ENCODE data around the gene SFMBT2. TPM values are rescaled to one million over a fixed set of nuclear protein-coding genes. Genes with fewer than 3 reads are reported as not detected.

SFMBT2 gene
- total RNA-seq, 4 donors from 2014 or later, result 1.2 to 5.5 (median 3.2) TPM

GRCh38 chr10:7311218-7311849, 99.5 kb downstream of the SFMBT2 start:
- Histone ChIP-seq H3K36me3 (no peaks in the 10 kb centered on the region), H3K27ac (no peak overlapping the region), H3K9me3 (no peaks in the 10 kb centered on the region), H3K4me1 (no peaks in the 10 kb centered on the region), H3K4me3 (no peak overlapping the region), H3K27me3 (no peaks in the 10 kb centered on the region)
- 63% methylated on average over 9 of the region's 9 CpGs for WGBS
- DNase-seq (ENCODE audit: low spot score in 2 of 2), result no peak
- TF ChIP-seq CTCF (IDR thresholded peaks at IDR 0.05) (no peak), POLR2AphosphoS5 (IDR thresholded peaks at IDR 0.05) (no peak), POLR2A (IDR thresholded peaks at IDR 0.05) (no peak), EP300 (IDR thresholded peaks at IDR 0.05) (no peak)

- 92% methylated on average over 8 of the region's 8 CpGs for WGBS
- Histone ChIP-seq H3K4me3 (no peak overlapping the region), H3K4me1 (peaks cover 5% of the 10 kb centered on the region), H3K27ac (no peak overlapping the region), H3K27me3 (no peaks in the 10 kb centered on the region), H3K36me3 (no peaks in the 10 kb centered on the region), H3K9me3 (no peaks in the 10 kb centered on the region)
- TF ChIP-seq CTCF (IDR thresholded peaks at IDR 0.05) (no peak), POLR2A (IDR thresholded peaks at IDR 0.05) (no peak), EP300 (IDR thresholded peaks at IDR 0.05) (no peak), POLR2AphosphoS5 (IDR thresholded peaks at IDR 0.05) (no peak)
- DNase-seq (ENCODE audit: low spot score in 2 of 2), result no peak
Observed at GRCh38 chr10:7310076-7310475, 100.8 kb downstream of the SFMBT2 start.

- WGBS, result 97% methylated on average over 7 of the region's 7 CpGs
- Histone ChIP-seq H3K36me3 (no peaks in the 10 kb centered on the region), H3K9me3 (no peaks in the 10 kb centered on the region), H3K4me1 (peaks cover 5% of the 10 kb centered on the region), H3K27me3 (no peaks in the 10 kb centered on the region), H3K27ac (no peak overlapping the region), H3K4me3 (no peak overlapping the region)
- no peak for DNase-seq (ENCODE audit: low spot score in 2 of 2)
- TF ChIP-seq EP300 (IDR thresholded peaks at IDR 0.05), result no peak
- TF ChIP-seq CTCF (IDR thresholded peaks at IDR 0.05), result no peak
- TF ChIP-seq POLR2AphosphoS5 (IDR thresholded peaks at IDR 0.05), result no peak
- TF ChIP-seq POLR2A (IDR thresholded peaks at IDR 0.05), result no peak
Observed at GRCh38 chr10:7308826-7309225, 102.0 kb downstream of the SFMBT2 start.

- no peak for DNase-seq (ENCODE audit: low spot score in 2 of 2)
- Histone ChIP-seq H3K4me3 (no peak overlapping the region), H3K9me3 (no peaks in the 10 kb centered on the region), H3K27me3 (no peaks in the 10 kb centered on the region), H3K36me3 (no peaks in the 10 kb centered on the region), H3K4me1 (peaks cover 5% of the 10 kb centered on the region), H3K27ac (no peak overlapping the region)
- TF ChIP-seq POLR2A (IDR thresholded peaks at IDR 0.05) (no peak), EP300 (IDR thresholded peaks at IDR 0.05) (no peak), CTCF (IDR thresholded peaks at IDR 0.05) (no peak), POLR2AphosphoS5 (IDR thresholded peaks at IDR 0.05) (no peak)
Observed at GRCh38 chr10:7306616-7307015, 104.2 kb downstream of the SFMBT2 start.

GRCh38 chr10:7306147-7306546, 104.7 kb downstream of the SFMBT2 start:
- H3K27ac ChIP-seq, result no peak overlapping the region
- no peaks in the 10 kb centered on the region for H3K36me3 ChIP-seq
- no peaks in the 10 kb centered on the region for H3K27me3 ChIP-seq
- H3K9me3 ChIP-seq, result no peaks in the 10 kb centered on the region
- DNase-seq (ENCODE audit: low spot score in 2 of 2), result no peak
- H3K4me1 ChIP-seq, result peaks cover 5% of the 10 kb centered on the region
- TF ChIP-seq EP300 (IDR thresholded peaks at IDR 0.05) (no peak), CTCF (IDR thresholded peaks at IDR 0.05) (no peak), POLR2AphosphoS5 (IDR thresholded peaks at IDR 0.05) (no peak), POLR2A (IDR thresholded peaks at IDR 0.05) (no peak)
- 65% methylated on average over 9 of the region's 9 CpGs for WGBS
- no peak overlapping the region for H3K4me3 ChIP-seq

All from suprapubic skin (tissue), 4 donors.